Body of pancreas (tissue), 4 donors: Measurements from ENCODE around the gene CCDC68.

Experiments
- POLR2A ChIP-seq, 3 donors: fragments of 450-650 bp; IDR thresholded peaks; one replicate each; pipeline ENCODE4 v1.6.1; 2016; ENCODE audit warnings: antibody characterized with exemption in 3 of 3, mild to moderate bottlenecking in 2 of 3
- TF ChIP-seq, protein P1 (sequence below), 7 experiments: fragments of 450-650 bp in 4 of 7; fragments of 200-600 bp in 3 of 7; sonication (generic) in 3 of 7; IDR thresholded peaks; one replicate each; pipeline ENCODE4 v1.5.1; 2016 to 2019; ENCODE audit warnings: antibody characterized with exemption in 7 of 7

DNA sequence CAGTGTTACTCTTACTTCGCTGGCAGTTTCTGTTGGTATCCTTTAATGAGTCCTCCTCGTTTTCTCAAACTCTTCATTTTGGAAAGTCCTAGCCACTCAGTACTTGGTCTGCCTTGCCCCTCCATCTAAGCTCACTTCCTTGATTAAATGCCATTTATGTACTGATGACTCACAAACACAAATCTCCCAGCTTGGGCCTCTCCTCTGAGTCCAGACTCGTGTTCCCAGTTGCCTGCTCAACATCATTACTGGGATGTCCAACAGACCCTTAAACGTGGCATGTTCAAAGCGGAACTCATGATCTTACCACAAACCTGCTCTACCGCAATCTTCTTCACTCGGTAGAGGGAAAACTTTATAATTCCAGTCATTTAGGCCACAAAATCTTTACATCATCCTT, 13.8 kb upstream of the CCDC68 start:
- TF ChIP-seq, protein P1, sequence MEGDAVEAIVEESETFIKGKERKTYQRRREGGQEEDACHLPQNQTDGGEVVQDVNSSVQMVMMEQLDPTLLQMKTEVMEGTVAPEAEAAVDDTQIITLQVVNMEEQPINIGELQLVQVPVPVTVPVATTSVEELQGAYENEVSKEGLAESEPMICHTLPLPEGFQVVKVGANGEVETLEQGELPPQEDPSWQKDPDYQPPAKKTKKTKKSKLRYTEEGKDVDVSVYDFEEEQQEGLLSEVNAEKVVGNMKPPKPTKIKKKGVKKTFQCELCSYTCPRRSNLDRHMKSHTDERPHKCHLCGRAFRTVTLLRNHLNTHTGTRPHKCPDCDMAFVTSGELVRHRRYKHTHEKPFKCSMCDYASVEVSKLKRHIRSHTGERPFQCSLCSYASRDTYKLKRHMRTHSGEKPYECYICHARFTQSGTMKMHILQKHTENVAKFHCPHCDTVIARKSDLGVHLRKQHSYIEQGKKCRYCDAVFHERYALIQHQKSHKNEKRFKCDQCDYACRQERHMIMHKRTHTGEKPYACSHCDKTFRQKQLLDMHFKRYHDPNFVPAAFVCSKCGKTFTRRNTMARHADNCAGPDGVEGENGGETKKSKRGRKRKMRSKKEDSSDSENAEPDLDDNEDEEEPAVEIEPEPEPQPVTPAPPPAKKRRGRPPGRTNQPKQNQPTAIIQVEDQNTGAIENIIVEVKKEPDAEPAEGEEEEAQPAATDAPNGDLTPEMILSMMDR (IDR thresholded peaks at IDR 0.05) = no peak
- TF ChIP-seq POLR2A (IDR thresholded peaks at IDR 0.05) = no peak
